GM12864 (cell line): ENCODE results near the gene KLHL2.

Experiments used
- DNase-seq: peaks from one replicate; pipeline ENCODE4 v3.0.0-alpha.2; 2011; ENCODE audit warnings: low read depth
- H3K4me3 ChIP-seq: 2 replicates; pipeline ENCODE4 v1.5.1; 2011; ENCODE audit warnings: mild to moderate bottlenecking, low read depth, low read length, control low read depth
- CTCF ChIP-seq: IDR thresholded peaks from 2 replicates; pipeline ENCODE4 v1.5.1; 2011; ENCODE audit warnings: low read depth, mild to moderate bottlenecking, moderate library complexity, low read length, control low read depth, inconsistent platforms; ENCODE audit errors: missing control alignments

The KLHL2 gene

GRCh38 chr4:165297626-165298025 lies 90.3 kb downstream of the KLHL2 start:
- DNase-seq: no peak
- no peak overlapping the region for H3K4me3 ChIP-seq
- no peak for TF ChIP-seq CTCF

GRCh38 chr4:165299399-165300060 lies 92.2 kb downstream of the KLHL2 start:
- no peak overlapping the region for H3K4me3 ChIP-seq
- TF ChIP-seq CTCF: no peak
- DNase-seq: no peak

GRCh38 chr4:165301833-165302232 lies 94.5 kb downstream of the KLHL2 start:
- no peak for DNase-seq
- H3K4me3 ChIP-seq: no peak overlapping the region; the same call in 1 of the 2 replicates
- no peak for TF ChIP-seq CTCF

- no peak for DNase-seq
- TF ChIP-seq CTCF: no peak
- no peak overlapping the region for H3K4me3 ChIP-seq
Measured at GRCh38 chr4:165302658-165303057, 95.3 kb downstream of the KLHL2 start.

- DNase-seq: no peak
- no peak overlapping the region for H3K4me3 ChIP-seq
- no peak for TF ChIP-seq CTCF
Measured at GRCh38 chr4:165308166-165308565, 100.8 kb downstream of the KLHL2 start.

- no peak for TF ChIP-seq CTCF
- DNase-seq: no peak
- no peak overlapping the region for H3K4me3 ChIP-seq
Measured at GRCh38 chr4:165308606-165309005, 101.2 kb downstream of the KLHL2 start.

GRCh38 chr4:165309456-165309855 lies 102.1 kb downstream of the KLHL2 start:
- DNase-seq: no peak
- no peak for TF ChIP-seq CTCF
- no peak overlapping the region for H3K4me3 ChIP-seq
